SK-N-SH treated with all-trans-retinoic acid at 6 μM for 48 hours (cell line): ENCODE results near the gene ARHGEF7.

Source experiments
- ATAC-seq: fragments of 200-7000 bp; cut with Tn5 transposase; 3 replicates; pipeline ENCODE4 v1.9.1; 2020; ENCODE audit warnings: mild to moderate bottlenecking, moderate library complexity
- ARNTL ChIP-seq: fragments of 450-650 bp; formaldehyde crosslinking; IDR thresholded peaks from 2 replicates; pipeline ENCODE4 v1.5.0; 2020; ENCODE audit warnings: low read depth, mild to moderate bottlenecking, moderate library complexity, borderline replicate concordance
- BACH2 ChIP-seq: fragments of 250-450 bp; sonication (Bioruptor Pico); IDR thresholded peaks from 2 replicates; pipeline ENCODE4 v1.9.0; 2021; ENCODE audit warnings: mild to moderate bottlenecking, borderline replicate concordance
- CREB5 ChIP-seq: fragments of 250-450 bp; sonication (Bioruptor Pico); IDR thresholded peaks from 2 replicates; pipeline ENCODE4 v1.5.1; 2020; ENCODE audit warnings: low read depth, mild to moderate bottlenecking, moderate library complexity
- CSDC2 ChIP-seq: fragments of 250-450 bp; sonication (Bioruptor Pico); IDR thresholded peaks from 2 replicates; pipeline ENCODE4 v1.5.0; 2020; ENCODE audit warnings: mild to moderate bottlenecking, moderate library complexity
- CSRNP3 ChIP-seq: fragments of 250-450 bp; sonication (Bioruptor Pico); IDR thresholded peaks from 2 replicates; pipeline ENCODE4 v1.5.1; 2021; ENCODE audit warnings: mild to moderate bottlenecking, moderate library complexity
- ESRRG ChIP-seq: fragments of 250-450 bp; sonication (Bioruptor Pico); IDR thresholded peaks from 2 replicates; pipeline ENCODE4 v1.6.1; 2021; ENCODE audit warnings: mild to moderate bottlenecking
- GLIS3 ChIP-seq: fragments of 250-450 bp; sonication (Bioruptor Pico); IDR thresholded peaks from 2 replicates; pipeline ENCODE4 v1.5.0; 2020; ENCODE audit warnings: mild to moderate bottlenecking, moderate library complexity
- ISL1 ChIP-seq: fragments of 250-450 bp; sonication (Bioruptor Pico); IDR thresholded peaks from 2 replicates; pipeline ENCODE4 v2.1.2; 2022; ENCODE audit warnings: mild to moderate bottlenecking, moderate library complexity
- OSR1 ChIP-seq: fragments of 250-450 bp; sonication (Bioruptor Pico); IDR thresholded peaks from 2 replicates; pipeline ENCODE4 v1.8.0; 2022; ENCODE audit warnings: moderate library complexity, mild to moderate bottlenecking, inconsistent platforms
- PATZ1 ChIP-seq: fragments of 250-450 bp; sonication (Bioruptor Pico); IDR thresholded peaks from 2 replicates; pipeline ENCODE4 v1.8.0; 2020; ENCODE audit warnings: mild to moderate bottlenecking, moderate library complexity, borderline replicate concordance
- PPARA ChIP-seq: fragments of 250-450 bp; sonication (Bioruptor Pico); IDR thresholded peaks from 2 replicates; pipeline ENCODE4 v1.5.0; 2020; ENCODE audit warnings: mild to moderate bottlenecking, borderline replicate concordance
- RARB ChIP-seq: fragments of 250-450 bp; sonication (Bioruptor Pico); IDR thresholded peaks from 2 replicates; pipeline ENCODE4 v1.8.0; 2021; ENCODE audit warnings: mild to moderate bottlenecking, moderate library complexity
- SNAI2 ChIP-seq: fragments of 250-450 bp; sonication (Bioruptor Pico); IDR thresholded peaks from 2 replicates; pipeline ENCODE4 v1.5.0; 2020; ENCODE audit warnings: mild to moderate bottlenecking, moderate library complexity
- TCF4 ChIP-seq: fragments of 250-450 bp; sonication (Bioruptor Pico); IDR thresholded peaks from 2 replicates; pipeline ENCODE4 v1.8.0; 2021; ENCODE audit warnings: mild to moderate bottlenecking, moderate library complexity, borderline replicate concordance
- TOX ChIP-seq: fragments of 250-450 bp; sonication (Bioruptor Pico); IDR thresholded peaks from 2 replicates; pipeline ENCODE4 v1.8.0; 2021; ENCODE audit warnings: mild to moderate bottlenecking, moderate library complexity, borderline replicate concordance
- ZC3H10 ChIP-seq: fragments of 250-450 bp; sonication (Bioruptor Pico); IDR thresholded peaks from 2 replicates; pipeline ENCODE4 v1.5.1; 2021; ENCODE audit warnings: mild to moderate bottlenecking, moderate library complexity
- ZFP3 ChIP-seq: fragments of 250-450 bp; sonication (Bioruptor Pico); IDR thresholded peaks from 2 replicates; pipeline ENCODE4 v1.5.0; 2020; ENCODE audit warnings: mild to moderate bottlenecking, moderate library complexity
- ZFP30 ChIP-seq: fragments of 450-650 bp; formaldehyde crosslinking; IDR thresholded peaks from 2 replicates; pipeline ENCODE4 v1.5.0; 2022; ENCODE audit warnings: mild to moderate bottlenecking, moderate library complexity
- ZNF70 ChIP-seq: fragments of 450-650 bp; formaldehyde crosslinking; IDR thresholded peaks from 2 replicates; pipeline ENCODE4 v1.5.0; 2020; ENCODE audit warnings: mild to moderate bottlenecking, moderate library complexity
- ZNF8 ChIP-seq: fragments of 450-650 bp; formaldehyde crosslinking; IDR thresholded peaks from 2 replicates; pipeline ENCODE4 v1.5.0; 2020; ENCODE audit warnings: mild to moderate bottlenecking, moderate library complexity
- TF ChIP-seq, protein P1 (sequence below): fragments of 250-450 bp; sonication (Bioruptor Pico); IDR thresholded peaks from 2 replicates; pipeline ENCODE4 v1.8.0; 2021; ENCODE audit warnings: low read depth, mild to moderate bottlenecking, moderate library complexity, borderline replicate concordance
- TF ChIP-seq, protein P2 (sequence below): fragments of 250-450 bp; sonication (Bioruptor Pico); IDR thresholded peaks from 2 replicates; pipeline ENCODE4 v1.5.0; 2020; ENCODE audit warnings: mild to moderate bottlenecking, moderate library complexity

Gene ARHGEF7

DNA sequence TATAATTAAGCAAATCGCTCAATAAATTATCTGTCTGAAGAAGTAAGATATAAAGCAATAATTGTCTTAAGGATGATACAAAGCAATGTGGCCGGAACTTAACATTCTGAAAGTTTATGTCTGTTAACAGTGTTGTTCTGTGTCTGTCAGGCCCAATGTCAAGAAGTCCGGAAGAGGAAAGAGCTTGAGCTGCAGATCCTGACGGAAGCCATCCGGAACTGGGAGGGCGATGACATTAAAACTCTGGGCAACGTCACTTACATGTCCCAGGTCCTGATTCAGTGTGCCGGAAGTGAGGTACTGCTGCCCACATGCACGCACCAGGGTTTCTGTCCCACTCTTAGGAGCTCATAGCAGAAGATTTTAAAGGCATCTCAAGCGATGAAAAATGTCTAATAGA, 160.3 kb downstream of the ARHGEF7 start:
- no peak for ATAC-seq
- TF ChIP-seq, protein P1, sequence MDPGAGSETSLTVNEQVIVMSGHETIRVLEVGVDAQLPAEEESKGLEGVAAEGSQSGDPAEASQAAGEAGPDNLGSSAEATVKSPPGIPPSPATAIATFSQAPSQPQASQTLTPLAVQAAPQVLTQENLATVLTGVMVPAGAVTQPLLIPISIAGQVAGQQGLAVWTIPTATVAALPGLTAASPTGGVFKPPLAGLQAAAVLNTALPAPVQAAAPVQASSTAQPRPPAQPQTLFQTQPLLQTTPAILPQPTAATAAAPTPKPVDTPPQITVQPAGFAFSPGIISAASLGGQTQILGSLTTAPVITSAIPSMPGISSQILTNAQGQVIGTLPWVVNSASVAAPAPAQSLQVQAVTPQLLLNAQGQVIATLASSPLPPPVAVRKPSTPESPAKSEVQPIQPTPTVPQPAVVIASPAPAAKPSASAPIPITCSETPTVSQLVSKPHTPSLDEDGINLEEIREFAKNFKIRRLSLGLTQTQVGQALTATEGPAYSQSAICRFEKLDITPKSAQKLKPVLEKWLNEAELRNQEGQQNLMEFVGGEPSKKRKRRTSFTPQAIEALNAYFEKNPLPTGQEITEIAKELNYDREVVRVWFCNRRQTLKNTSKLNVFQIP = no peak
- TF ChIP-seq PATZ1 (no peak), ESRRG (CRISPR knock-in tag) (no peak), CREB5 (CRISPR knock-in tag) (no peak), ZC3H10 (CRISPR knock-in tag) (no peak), SNAI2 (no peak), ZFP30 (CRISPR knock-in tag) (no peak), ISL1 (CRISPR knock-in tag) (no peak), ZNF8 (no peak), TCF4 (CRISPR knock-in tag) (no peak), CSRNP3 (CRISPR knock-in tag) (no peak), PPARA (no peak), ZNF70 (no peak), GLIS3 (CRISPR knock-in tag) (no peak), ARNTL (CRISPR knock-in tag) (no peak), CSDC2 (CRISPR knock-in tag) (no peak), BACH2 (CRISPR knock-in tag) (no peak), RARB (CRISPR knock-in tag) (no peak), OSR1 (CRISPR knock-in tag) (no peak)
- TF ChIP-seq, protein P2, sequence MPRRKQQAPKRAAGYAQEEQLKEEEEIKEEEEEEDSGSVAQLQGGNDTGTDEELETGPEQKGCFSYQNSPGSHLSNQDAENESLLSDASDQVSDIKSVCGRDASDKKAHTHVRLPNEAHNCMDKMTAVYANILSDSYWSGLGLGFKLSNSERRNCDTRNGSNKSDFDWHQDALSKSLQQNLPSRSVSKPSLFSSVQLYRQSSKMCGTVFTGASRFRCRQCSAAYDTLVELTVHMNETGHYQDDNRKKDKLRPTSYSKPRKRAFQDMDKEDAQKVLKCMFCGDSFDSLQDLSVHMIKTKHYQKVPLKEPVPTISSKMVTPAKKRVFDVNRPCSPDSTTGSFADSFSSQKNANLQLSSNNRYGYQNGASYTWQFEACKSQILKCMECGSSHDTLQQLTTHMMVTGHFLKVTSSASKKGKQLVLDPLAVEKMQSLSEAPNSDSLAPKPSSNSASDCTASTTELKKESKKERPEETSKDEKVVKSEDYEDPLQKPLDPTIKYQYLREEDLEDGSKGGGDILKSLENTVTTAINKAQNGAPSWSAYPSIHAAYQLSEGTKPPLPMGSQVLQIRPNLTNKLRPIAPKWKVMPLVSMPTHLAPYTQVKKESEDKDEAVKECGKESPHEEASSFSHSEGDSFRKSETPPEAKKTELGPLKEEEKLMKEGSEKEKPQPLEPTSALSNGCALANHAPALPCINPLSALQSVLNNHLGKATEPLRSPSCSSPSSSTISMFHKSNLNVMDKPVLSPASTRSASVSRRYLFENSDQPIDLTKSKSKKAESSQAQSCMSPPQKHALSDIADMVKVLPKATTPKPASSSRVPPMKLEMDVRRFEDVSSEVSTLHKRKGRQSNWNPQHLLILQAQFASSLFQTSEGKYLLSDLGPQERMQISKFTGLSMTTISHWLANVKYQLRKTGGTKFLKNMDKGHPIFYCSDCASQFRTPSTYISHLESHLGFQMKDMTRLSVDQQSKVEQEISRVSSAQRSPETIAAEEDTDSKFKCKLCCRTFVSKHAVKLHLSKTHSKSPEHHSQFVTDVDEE (CRISPR knock-in tag) = no peak

DNA sequence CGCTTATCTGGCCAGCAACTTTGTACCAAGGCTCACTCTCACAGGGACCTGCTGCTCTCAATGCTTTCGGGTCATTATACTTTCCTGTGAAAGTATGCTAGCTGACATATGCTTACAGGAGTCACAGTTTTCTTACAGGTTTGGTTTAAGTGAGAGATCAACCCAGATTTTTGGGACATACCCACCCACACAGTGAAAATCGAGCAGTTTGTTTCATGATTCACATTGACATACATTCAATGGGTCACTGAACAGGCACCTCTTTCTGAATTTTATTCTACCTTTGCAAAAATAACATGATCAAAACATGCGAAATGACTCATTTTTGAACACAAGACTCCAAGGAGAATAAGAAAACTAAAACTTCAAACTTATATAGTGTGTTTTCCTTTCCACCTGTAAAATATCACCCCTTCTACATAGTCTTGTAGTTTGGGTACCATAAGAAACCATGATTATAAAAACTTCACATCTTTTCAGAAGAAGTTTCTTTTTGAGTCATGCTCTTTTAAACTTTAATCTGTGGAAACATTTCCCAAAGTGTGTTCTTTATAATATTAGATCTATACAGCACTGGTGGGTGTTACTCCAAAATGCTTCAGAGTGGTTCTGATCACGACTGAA, 161.0 kb downstream of the ARHGEF7 start:
- ATAC-seq = no peak
- TF ChIP-seq, protein P1 = no peak
- TF ChIP-seq ZFP3 (CRISPR knock-in tag) (no peak), CREB5 (CRISPR knock-in tag) (no peak), ZFP30 (CRISPR knock-in tag) (no peak), SNAI2 (no peak), RARB (CRISPR knock-in tag) (no peak), GLIS3 (CRISPR knock-in tag) (no peak), ZC3H10 (CRISPR knock-in tag) (no peak), CSRNP3 (CRISPR knock-in tag) (no peak), CSDC2 (CRISPR knock-in tag) (no peak), ESRRG (CRISPR knock-in tag) (no peak), ISL1 (CRISPR knock-in tag) (no peak), TOX (no peak), ZNF8 (no peak), OSR1 (CRISPR knock-in tag) (no peak), ZNF70 (no peak), PATZ1 (no peak)
- TF ChIP-seq, all 23 proteins: peak for 0
